ENCODE measurements around the gene MCC. TPM values are rescaled to one million over a fixed set of nuclear protein-coding genes. Genes with fewer than 3 reads are reported as not detected.

The MCC gene
- total RNA-seq, 4 donors from 2014 or later, result 17.1 to 90.7 (median 40.1) TPM

- intact Hi-C loops (cut with DNase I; ENCODE audit: low total_unique reads), result no loop called here
- Histone ChIP-seq H3K36me3 (no peaks in the 10 kb centered on the region), H3K4me1 (no peaks in the 10 kb centered on the region), H3K27ac (no peak overlapping the region), H3K27me3 (no peaks in the 10 kb centered on the region), H3K9me3 (no peaks in the 10 kb centered on the region), H3K4me3 (no peak overlapping the region)
- DNase-seq, result no peak
- no peak for TF ChIP-seq POLR2A (IDR thresholded peaks at IDR 0.05)
- no peak for TF ChIP-seq CTCF (IDR thresholded peaks at IDR 0.05)
Measured at GRCh38 chr5:113523168-113523567, 34.9 kb upstream of the MCC start.

DNA sequence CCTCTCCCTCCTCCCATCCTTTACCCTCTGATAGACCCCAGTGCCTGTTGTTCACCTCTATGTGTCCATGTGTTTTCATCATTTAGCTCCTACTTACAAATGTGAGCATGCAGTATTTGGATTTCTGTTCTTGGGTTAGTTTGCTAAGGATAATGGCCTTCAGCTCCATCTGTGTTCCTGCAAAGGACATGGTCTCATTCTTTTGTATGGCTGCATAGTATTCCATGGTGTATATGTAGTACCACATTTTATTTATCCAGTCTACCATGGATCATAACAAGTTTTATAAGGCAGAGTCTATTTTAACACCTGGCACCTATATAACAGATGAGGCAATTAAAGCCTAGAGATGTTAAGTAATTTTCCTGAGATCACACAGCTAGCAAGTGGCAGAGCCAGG is 32.6 kb upstream of the MCC start:
- H3K9me3 ChIP-seq, result no peaks in the 10 kb centered on the region
- H3K36me3 ChIP-seq, result no peaks in the 10 kb centered on the region
- no peaks in the 10 kb centered on the region for H3K27me3 ChIP-seq
- DNase-seq, result no peak
- H3K4me3 ChIP-seq, result no peak overlapping the region
- H3K4me1 ChIP-seq, result no peaks in the 10 kb centered on the region
- intact Hi-C loops (cut with DNase I; ENCODE audit: low total_unique reads), result no loop called here
- H3K27ac ChIP-seq, result no peak overlapping the region
- TF ChIP-seq POLR2A (IDR thresholded peaks at IDR 0.05) (no peak), CTCF (IDR thresholded peaks at IDR 0.05) (no peak)

DNA sequence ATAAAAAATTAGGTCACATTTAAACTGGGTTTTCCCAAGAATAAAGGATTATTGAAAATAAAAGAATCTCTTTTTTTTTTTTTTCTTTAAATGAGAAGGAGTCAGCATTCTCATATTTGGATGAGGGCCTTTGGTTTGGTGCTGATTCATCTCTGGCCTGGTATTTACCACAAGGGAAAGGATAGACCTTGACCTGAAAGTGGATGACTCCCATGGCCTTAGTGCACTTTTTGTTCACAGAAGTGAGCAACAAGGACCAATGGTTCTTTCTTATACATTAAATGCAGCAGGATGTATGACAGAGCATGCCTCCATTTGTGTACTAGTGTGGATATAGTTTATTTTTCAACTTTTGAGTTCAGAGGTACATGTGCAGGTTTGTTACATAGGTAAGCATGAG is 32.2 kb upstream of the MCC start:
- TF ChIP-seq CTCF (IDR thresholded peaks at IDR 0.05) (no peak), POLR2A (IDR thresholded peaks at IDR 0.05) (no peak)
- intact Hi-C loops (cut with DNase I; ENCODE audit: low total_unique reads), result no loop called here
- Histone ChIP-seq H3K4me1 (no peaks in the 10 kb centered on the region), H3K36me3 (no peaks in the 10 kb centered on the region), H3K4me3 (no peak overlapping the region), H3K27me3 (no peaks in the 10 kb centered on the region), H3K9me3 (no peaks in the 10 kb centered on the region), H3K27ac (no peak overlapping the region)
- no peak for DNase-seq

DNA sequence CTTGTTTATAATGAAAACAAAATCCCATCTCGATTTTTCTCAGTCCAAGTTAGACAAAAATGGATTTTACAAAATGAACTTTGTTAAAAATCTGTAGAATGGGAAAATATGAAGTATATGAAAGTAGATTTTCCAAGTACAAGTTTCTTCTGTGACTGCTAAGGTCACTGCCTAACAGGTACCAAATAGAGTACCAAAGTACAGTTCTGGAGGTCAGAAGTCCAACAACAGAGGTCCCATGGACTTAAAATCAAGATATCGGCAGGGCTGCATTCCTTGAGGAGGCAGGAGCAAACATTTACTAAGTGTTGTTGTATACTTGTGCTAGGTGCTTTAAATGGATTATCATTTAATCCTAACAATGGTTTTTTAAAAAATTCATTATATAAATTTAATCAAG is 31.2 kb upstream of the MCC start:
- Histone ChIP-seq H3K27ac (no peak overlapping the region), H3K4me1 (no peaks in the 10 kb centered on the region), H3K4me3 (no peak overlapping the region), H3K9me3 (no peaks in the 10 kb centered on the region), H3K27me3 (no peaks in the 10 kb centered on the region), H3K36me3 (no peaks in the 10 kb centered on the region)
- DNase-seq, result no peak
- TF ChIP-seq POLR2A (IDR thresholded peaks at IDR 0.05) (no peak), CTCF (IDR thresholded peaks at IDR 0.05) (no peak)
- intact Hi-C loops (cut with DNase I; ENCODE audit: low total_unique reads), result no loop called here

- H3K27ac ChIP-seq, result no peak overlapping the region
- intact Hi-C loops (cut with DNase I; ENCODE audit: low total_unique reads), result no loop called here
- H3K4me3 ChIP-seq, result no peak overlapping the region
- H3K36me3 ChIP-seq, result no peaks in the 10 kb centered on the region
- H3K27me3 ChIP-seq, result no peaks in the 10 kb centered on the region
- no peaks in the 10 kb centered on the region for H3K9me3 ChIP-seq
- TF ChIP-seq POLR2A (IDR thresholded peaks at IDR 0.05) (no peak), CTCF (IDR thresholded peaks at IDR 0.05) (no peak)
- no peaks in the 10 kb centered on the region for H3K4me1 ChIP-seq
- DNase-seq, result no peak
Measured at GRCh38 chr5:113518884-113519283, 30.6 kb upstream of the MCC start.

Data from uterus (tissue), 4 donors.